Measurements from ENCODE around the gene ITIH3.

ITIH3 gene

DNA sequence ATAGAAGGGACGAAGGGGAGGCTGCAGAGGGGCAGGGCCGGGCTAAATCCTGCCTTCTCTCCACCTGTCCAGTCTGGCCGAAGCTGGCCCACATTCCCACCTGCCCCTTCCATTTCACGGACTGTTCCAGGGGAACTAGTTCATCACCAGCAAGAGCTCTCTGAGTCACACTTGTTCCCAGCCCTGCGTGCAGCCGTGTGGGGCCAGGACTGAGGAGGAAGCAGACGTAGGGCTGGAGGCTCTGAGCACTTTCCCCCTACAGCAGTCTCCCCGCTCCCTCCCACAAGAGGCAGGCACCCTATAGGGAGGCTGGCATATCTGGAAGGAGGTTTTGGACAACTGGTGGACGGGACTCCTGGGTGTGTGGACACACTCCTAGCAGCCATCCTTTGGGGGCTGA, 32.8 kb downstream of the ITIH3 start:
- DNase-seq (ENCODE audit: low spot score), result no peak

DNA sequence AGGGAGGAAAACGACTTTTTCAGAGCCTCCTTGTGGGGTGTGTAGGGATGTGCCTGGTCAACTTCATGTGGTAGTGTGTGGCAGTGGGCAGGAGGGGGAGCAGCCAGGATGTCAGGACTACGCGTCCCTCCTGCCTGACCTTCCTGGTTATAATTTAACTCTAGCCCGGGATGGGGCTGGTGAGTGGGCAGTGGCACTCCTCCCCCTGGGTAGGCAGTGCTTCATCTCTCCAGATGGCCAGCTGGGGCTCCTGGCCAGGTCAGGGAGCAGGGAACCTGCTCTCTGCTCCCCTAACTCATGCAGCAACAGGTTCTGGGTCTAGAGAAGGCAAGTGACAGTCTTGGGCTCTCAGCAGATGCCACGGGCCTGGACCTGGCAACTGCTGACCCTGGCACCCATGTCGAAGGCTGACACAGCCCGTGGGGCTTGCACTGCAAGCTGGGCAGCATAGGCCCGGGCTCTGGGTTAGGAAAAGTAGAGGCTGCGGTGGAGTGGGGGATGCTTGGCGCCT, 33.3 kb downstream of the ITIH3 start:
- no peak for DNase-seq (ENCODE audit: low spot score)

DNA sequence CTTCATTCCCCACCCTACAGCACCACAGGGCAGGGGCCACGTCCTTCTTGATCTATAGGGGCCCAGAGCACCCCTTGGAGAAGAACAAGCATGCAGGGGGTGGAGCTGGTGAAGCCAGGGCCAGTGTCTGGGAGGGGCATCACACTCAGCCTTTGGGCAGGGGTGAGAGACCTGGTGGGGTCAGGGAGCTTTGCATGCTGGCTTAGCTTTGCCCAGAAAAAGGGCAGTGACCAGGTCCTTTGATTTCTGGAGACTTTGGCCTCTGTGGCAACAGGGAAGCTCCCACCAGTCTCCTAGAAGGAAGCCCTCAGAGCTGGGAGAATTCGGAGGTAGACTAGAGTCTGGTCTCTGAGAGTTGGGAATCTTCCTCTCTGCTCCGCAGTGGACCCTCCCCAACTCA, 34.9 kb downstream of the ITIH3 start:
- no peak for DNase-seq (ENCODE audit: low spot score)

DNA sequence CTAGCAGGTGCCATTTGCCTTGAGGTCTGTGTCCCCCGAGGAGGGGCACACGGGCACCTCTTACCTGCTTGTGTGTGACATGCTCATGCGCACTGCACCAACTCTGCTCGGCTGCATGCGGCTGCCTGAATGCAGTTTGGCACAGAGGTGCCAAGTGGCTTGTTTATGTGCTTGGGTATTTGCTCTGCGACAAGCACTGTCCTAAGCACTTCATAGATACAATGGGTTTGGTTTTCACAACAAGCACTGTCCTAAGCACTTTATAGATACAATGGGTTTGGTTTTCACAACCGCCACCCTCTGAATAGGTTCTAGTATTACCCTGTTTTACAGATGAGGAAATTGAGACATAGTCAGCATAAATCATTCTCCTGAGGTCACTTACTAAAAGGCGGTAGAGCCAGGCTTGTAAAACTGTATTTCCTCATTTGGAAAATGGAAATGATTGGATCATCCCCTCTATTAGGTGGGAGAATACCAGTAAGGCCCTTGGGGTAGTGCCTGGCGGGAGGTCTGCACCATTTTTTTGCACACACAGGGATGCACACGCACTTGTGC, 35.4 kb downstream of the ITIH3 start:
- no peak for DNase-seq (ENCODE audit: low spot score)

DNA sequence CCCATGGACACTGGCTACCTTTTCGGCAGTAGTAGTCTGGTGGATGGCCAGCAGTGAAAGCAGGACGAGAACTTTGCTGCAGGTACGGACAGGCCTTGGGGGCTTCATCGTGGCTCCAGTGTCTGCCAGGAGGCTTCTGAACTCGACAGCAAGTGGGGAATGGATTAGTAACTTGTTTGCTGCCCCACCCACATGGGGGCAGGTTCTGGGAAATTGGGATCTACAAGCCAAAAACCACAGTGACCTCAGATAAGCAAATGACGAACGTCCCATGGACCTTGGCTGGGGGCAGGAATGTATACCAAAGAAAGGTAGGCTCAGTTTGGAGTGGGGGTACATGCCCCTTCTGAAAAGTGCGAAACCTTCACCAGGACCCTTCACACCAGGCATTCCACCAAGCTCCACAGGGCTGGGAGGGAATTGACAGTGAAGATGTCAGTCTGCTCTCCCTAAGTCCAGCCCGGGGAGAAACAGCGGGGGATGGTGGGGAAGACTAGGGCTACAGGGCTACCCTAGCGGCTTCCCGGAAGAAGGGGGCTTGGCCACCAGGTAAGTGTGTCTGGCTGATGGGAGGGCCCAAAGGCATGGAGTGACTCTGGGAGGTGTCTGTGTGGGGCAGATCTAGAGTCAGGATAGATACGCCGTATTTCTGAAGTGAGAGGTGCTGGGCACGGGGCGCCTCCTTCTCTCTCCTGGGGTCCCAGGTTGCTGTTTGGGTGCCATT, 36.1 kb downstream of the ITIH3 start, which contains the start of gene ITIH4:
Gene ITIH4, minus strand, starts transcription at position 138 of the 724 bp plus-strand sequence. Its CDS starts 30 bp downstream, at position 108.
- no peak for DNase-seq (ENCODE audit: low spot score)

DNA sequence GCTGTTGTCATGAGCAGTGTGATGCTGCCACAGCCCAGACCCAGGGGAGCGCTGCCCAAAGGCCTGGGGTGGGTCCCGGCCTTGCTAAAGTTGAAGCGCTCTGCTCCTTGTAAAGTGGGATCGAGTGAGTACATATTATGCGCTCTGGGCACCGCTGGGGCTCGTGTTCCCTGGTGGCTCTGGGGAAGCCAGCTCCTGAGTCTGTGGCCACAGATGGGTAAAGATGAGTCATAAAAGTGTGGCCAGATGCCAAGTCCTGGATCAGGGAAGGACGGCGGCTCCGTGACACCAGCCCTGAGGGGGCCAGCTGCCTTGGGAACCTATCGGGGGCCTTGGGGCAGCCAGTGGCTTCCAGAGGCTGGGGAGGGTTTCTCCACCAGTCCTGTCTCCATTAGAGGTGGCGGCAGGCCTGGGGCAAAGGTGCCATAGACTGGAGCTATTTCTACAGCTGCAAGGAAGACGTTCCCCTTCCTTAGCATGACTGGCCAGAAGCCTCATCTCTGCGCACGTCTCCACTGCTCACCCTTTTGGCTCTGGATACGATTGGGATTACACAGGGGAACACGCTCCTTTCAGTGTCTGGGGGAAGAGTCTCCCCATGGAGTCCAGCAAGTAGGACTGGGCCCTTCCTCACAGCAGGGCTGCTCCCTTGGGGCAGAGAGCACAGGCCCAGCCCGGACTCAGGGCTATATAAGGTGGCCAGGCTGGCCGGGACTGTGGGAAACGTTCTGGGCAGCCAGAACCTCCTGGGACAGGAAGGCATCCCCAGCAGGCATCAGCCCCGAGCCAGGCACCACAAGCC, 37.1 kb downstream of the ITIH3 start:
- DNase-seq (ENCODE audit: low spot score), result peak; percentile 23

DNA sequence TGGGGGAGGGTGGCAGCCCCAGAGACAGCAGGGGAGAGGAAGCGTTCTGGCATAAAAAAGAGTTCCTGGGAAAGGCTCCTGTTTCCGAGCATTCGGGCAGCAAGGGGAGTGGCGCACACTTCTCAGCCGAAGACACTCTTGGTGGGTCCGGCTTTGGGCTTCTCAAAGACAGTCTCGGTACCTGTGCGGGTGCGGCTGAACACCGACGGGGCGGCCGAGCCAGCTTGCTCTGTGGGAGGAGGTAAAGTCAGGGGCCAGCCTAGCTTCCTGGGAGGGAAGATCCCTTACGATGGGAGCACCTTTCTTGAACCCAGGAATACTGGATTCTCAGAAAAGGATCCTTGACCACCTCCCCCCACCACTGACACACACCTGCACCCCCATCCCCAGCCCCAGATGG, 38.6 kb downstream of the ITIH3 start:
- DNase-seq (ENCODE audit: low spot score), result no peak

DNA sequence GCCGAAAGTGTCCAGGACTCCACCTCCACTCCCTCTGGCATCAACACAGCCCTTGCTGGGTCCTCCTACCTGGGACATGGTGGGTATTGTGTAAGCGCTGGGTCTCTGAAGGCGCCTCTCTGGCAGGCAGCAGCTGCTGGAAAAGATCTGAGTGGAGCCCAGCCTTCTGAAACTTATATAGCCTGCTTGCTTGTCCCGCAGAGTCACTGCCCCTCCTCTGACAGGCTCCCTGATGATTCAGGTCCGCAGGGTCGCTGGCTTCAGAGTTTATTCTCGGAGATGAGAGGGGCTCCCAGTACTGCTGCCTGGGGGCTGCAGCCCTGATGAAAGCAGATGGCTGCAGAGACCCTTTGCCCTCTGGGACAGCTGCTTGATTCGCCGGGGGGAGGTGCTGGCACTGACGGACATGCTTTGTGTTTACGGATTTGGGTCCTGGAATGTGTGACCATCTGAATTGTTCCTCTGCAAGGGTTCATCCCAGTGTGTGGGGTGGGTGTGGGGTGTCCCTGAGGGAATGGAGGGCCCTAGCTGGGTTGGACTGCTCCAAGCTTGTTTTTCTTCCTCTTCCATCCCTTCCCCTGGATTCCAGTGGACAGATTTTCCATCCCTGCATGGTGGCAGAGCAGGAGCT, 40.4 kb downstream of the ITIH3 start, which contains the start of gene MUSTN1:
Gene MUSTN1, minus strand, starts transcription at position 149 of the 631 bp plus-strand sequence. Its CDS starts 71 bp downstream, at position 78.
- DNase-seq (ENCODE audit: low spot score), result no peak

DNA sequence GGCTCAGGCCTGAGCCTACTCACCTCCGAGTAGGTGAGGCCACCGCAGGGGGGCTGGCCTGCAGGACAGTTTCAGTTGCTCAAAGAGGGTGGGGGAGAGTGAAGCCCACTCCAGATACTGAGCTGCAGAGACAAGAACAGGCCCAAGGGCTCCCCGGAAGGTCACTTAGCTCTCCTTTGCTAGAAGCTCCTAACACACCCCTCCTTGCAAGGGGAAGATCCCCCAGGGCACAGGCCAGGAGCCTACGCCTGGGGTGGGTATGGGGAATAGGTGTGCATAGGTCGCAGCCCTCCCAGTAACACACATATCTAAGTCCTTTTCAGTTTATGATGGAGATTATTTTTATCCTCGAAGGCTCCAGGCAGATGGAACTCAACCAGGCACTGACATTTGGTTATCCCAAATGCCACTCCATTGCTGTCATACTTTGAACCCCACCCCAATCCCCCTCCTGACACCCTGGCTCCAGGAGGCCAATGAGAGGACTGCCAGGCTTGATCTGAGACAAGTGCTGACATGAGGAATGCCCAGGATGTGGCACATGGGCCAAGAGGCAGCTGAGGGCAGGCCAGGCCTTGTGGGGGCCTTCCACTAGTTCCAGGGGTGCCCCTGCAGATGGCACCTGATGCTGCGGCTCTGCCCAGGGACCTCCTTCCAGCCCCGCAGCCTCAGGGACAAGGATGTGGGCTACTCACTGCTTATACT, 41.3 kb downstream of the ITIH3 start:
- DNase-seq (ENCODE audit: low spot score), result no peak

DNA sequence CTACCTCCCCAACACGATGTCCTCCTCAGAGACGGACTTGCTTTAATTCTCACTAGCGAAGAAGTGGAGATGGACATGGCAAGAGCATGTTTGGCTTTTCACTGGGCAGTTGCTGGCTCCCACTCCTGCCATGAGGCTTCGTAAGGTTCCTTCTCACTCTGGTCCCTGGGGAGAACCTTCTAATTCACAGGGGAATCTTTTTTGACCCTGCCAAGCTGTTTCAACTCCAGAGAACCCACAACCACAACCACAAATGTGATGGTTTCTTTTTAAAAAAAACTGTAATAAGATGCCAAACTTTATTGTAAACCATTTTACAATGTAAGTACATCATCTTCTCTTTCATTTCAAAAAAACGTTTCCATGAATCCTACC, 41.9 kb downstream of the ITIH3 start:
- DNase-seq (ENCODE audit: low spot score), result no peak

DNA sequence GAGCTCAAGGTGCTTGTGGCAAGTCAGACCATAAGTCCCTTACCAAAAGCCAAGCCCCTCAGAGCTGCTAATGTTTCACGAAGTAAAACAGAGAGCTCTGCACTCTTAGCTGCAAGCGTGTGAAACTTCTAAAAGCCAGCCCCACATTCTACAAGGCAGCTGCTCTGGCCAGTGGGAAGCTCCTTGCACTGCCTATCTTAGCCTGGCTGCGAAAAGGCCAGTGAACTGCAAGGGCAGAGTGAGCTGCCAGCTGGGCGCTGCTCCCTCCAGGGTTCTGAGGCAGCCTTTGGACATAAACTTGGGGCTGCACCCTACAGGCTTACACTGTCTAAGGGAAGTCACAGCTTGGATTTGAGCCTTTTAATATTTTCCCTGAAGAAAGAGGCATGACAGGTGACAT, 42.4 kb downstream of the ITIH3 start:
- no peak for DNase-seq (ENCODE audit: low spot score)

DNA sequence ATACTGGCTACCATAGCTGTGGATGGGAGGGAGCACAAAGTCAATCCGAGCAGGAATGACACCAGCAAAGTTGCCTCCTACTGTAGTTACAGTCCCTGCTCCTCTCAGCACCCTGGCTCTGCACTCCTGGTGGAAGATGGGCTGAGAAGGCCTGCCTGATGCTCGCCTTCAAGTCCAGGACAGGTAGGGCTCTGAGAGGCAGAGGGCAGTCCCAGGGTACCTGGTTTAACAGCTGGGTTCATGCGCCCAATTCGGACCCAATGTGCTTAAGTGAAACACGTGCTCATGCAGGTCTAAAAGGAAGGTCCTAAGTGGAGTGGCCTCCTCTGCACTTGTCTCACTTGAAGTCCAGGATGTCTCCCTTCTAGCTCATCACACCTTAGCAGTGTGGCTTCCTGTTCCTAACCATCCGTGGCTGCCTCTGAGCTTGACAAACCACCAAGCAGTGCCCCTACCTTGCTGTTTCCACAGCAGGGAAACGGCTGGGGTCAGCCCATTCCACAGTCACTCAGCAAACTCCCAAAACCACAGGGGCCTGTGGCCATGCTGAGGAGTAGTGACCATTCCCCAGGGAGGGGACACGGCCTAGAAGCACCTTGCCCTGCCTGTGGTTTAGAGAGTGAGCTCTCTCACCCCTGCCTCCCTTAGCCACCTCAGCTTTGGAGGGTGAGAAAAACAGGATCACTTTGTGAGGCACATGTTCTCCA, 44.1 kb downstream of the ITIH3 start:
- DNase-seq (ENCODE audit: low spot score), result no peak

DNA sequence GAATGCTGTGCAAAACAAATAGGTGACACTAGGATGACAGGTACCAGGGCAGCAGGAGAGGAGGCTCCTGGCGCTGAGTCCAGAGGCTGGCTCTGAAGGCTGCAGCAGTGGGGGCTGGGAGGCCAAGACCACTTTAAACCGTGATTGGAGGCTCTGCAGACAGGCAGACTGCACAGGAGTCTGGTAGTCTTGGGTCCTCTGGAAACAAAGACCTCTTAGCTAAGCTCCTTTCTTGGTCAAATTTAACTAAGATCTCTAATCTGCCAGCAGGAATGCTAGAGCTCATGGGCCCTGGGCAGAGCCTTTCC, 44.6 kb downstream of the ITIH3 start:
- DNase-seq (ENCODE audit: low spot score), result no peak

DNA sequence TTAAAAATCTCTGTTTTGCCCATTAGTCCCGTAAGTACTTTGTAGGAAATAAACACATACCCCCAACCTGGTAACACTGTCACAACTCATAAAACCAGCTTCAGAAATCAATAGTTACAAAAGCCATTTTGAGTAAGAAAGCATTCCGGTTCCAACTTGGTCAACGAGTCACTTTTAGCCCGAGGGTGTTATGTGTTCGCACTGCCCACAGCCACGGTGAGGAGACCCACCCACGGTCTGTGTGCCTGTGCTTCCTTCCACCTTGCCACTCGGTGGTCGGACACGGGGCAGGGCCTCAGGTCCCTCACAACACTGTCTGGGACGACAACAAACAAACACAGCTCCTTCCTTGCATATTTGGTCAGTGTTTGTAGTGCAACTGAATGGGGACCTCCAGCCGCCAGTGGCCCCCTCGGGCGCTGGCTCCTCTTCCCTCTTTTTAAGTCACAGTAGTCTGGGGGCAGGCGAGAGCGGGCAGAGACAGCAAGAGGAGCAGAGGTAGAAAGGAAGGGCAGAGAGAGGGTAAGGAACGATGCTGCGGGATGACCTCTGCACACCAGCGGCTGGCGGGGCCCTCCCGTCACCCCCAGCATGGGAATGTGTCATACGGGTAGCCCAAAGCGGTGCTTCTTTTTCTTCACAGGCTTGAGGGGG, 45.4 kb downstream of the ITIH3 start:
- no peak for DNase-seq (ENCODE audit: low spot score)

DNA sequence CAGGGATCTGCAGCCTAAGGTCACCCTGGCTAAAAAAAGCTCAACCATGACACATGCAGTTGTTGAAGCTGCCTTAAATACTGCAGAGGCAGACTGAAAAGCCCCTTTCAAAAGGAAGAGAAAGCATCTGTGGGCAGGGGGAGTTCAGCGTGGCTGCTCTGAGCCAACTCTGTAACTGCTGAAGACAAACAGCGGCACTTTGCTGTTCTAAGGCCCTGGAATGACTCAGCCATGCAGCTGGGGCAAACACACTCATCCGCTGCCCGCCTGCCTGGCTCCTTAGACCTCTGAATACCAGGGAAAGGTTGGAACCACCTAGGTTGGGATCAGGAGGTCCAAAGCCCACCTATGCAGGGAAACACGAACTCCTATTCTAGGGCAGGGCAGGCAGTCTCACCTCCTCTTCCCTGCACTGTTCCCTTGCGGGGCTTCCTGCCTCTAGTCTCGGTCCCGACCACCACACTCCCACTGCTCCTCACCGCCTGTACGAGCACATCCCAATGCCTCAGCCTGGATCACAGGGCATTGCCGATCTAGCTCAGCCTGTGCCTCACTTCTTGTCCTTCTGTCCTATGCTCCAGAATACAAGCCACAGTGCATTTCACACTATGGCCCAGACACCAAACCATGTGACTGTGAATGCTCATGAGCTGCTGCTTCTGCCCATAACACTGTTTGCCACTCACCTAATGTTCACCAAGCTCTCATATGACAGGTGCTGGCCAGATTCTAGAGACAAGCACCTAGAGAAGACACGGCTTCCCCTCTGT, 46.8 kb downstream of the ITIH3 start:
- DNase-seq (ENCODE audit: low spot score), result no peak

DNA sequence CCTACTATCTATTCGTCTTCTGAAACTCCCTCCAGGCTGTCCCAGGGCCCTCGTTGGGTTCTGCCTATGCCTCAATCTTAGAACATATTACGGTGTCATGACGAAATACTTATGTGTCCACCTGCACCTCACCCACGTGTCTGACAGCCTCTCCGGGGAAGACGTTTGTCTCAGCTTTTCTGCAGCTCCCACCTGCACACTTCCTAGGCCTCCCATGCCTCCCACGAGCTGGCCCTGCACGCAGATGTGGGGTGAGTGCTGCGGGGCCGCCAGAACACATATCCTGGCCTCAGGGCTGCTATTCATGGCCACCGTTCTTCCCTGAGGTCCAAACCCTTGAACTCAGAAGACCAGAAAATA, 47.4 kb downstream of the ITIH3 start:
- no peak for DNase-seq (ENCODE audit: low spot score)

DNA sequence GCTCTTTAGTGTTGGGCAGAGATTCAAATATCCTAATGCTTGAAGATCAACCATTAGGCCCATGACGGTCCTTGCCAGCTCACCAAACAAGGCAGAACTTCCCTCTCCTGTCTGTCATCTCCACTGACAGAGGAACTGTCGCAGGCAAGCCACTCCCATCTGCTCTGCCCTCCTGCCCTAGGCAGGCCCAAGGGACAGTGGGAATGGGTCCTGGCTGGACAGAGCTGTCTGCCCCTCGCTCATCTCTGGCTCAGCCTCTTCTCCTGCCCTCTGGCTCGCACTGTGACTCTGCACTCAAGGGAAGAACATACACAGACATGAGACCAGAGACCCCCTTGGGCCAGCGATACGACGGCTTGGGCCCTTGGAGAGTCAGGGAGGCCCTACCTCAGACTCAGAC, 47.8 kb downstream of the ITIH3 start:
- no peak for DNase-seq (ENCODE audit: low spot score)

DNA sequence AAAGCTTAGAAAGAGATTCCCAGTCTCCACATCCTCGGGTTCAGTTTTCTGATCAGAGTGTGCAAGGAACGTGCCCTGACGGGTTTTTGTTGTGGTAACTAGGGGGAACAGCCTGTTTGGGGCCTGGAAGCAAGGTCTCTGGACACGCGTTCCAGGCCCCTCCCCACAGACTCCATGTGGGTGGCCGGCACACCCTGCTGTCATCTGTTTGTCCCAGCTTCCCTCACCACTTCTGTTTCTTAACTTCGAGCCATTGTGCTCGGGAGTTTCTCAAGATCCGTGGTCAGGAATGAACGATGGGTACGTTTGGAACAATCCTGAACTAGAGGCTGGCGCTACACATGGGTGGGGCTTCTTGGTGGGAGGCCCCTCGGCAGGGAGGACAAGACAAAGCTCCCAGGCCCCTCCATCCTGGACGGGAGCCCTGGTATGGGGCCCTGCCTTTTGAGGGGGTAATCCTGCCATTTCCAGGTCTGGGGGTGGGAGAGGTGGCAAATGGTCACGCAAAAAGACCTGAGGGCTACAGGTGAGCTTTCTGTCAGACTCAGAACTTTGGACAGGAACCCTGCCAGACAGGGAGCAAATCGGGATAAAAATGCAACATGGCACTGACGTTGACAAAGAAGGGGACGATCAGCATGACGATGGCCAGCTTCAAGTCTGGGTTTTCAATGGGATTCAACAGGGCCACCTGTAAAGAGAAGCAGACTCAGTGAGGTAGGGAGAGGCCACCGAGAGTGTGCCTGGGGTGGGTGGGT, 48.7 kb downstream of the ITIH3 start:
- no peak for DNase-seq (ENCODE audit: low spot score)

DNA sequence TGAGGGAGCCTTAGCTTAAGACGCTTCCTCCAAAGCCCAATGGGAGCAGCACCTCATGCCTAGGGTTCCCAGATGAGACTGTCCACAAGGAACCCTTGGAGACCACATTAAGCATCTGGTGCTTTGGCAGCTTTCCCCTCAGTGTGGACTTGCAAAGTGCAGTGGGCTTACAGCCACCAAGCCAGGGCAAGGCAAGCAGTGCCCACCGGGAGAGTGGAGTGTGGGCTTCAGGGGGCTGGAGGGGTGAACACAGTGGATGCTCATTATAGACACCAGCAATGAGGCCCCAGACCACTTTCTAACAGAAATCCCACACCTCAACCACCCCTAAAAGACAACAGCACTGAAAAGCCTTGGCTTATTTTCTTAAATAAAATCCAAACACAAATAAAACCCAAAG, 49.3 kb downstream of the ITIH3 start:
- DNase-seq (ENCODE audit: low spot score), result no peak

All from cerebellar cortex (tissue), 1 donor.